Measurements from ENCODE around the gene THOC6. TPM values are rescaled to one million over a fixed set of nuclear protein-coding genes. Genes with fewer than 3 reads are reported as not detected.

The THOC6 gene
- total and polyA plus RNA-seq, 9 of the 15 experiments (the other 6 are each of a cell fraction or from before 2014, with no cell fraction given): 2.5 to 65.4 (median 42.3) TPM

- TF ChIP-seq NR4A1 (CRISPR knock-in tag; IDR thresholded peaks at IDR 0.05): no peak
- TF ChIP-seq NR4A1 (tag; IDR thresholded peaks at IDR 0.05): 0 out of 2 replicates have a peak, but pooled peaks have one; percentile 31
- no peak for TF ChIP-seq ZBTB43 (CRISPR knock-in tag; IDR thresholded peaks at IDR 0.05)
- TF ChIP-seq CHD2 (IDR thresholded peaks at IDR 0.05; ENCODE audit: low read depth, low read length): peak; percentile 92
- TF ChIP-seq HDAC6 (IDR thresholded peaks at IDR 0.05; ENCODE audit: low read depth, low read length): no peak
- peak; percentile 32 to 78; a peak in 1 of 4 replicates for TF ChIP-seq MLLT1 (IDR thresholded peaks at IDR 0.05)
- TF ChIP-seq ZBTB8A (IDR thresholded peaks at IDR 0.05; ENCODE audit: partially characterized antibody): no peak
- no peak for TF ChIP-seq ZNF583 (CRISPR knock-in tag; IDR thresholded peaks at IDR 0.05)
- no peak for TF ChIP-seq CREB5 (CRISPR knock-in tag; IDR thresholded peaks at IDR 0.05)
- TF ChIP-seq HNRNPK (IDR thresholded peaks at IDR 0.05; ENCODE audit: low read depth, low read length, poor library complexity, severe bottlenecking): no peak
- 0 out of 2 replicates have a peak, but pooled peaks have one; percentile 66 for TF ChIP-seq HDGF (IDR thresholded peaks at IDR 0.05)
- TF ChIP-seq ZNF12 (CRISPR knock-in tag; IDR thresholded peaks at IDR 0.05): no peak
- TF ChIP-seq MTA3 (IDR thresholded peaks at IDR 0.05; ENCODE audit: borderline replicate concordance): peak; percentile 74; the same call in 1 of the 2 replicates
- TF ChIP-seq SRF (CRISPR knock-in tag; IDR thresholded peaks at IDR 0.05): peak in 1 of 2 experiments; percentile 62; a peak in 1 of 4 replicates
- peak; percentile 18; the same call in 1 of the 2 replicates for TF ChIP-seq LARP7 (IDR thresholded peaks at IDR 0.05)
- no peak for TF ChIP-seq MECOM (CRISPR knock-in tag; IDR thresholded peaks at IDR 0.05)
- TF ChIP-seq ELF1 (tag; IDR thresholded peaks at IDR 0.05): no peak
- TF ChIP-seq ZNF639 (CRISPR knock-in tag; conservative IDR thresholded peaks at IDR 0.05 in 1 of 2, IDR thresholded peaks at IDR 0.05 in 1 of 2): 0 out of 4 replicates have a peak, but pooled peaks of 1 of the 2 experiments have one; percentile 25
- no peak for TF ChIP-seq CEBPZ (IDR thresholded peaks at IDR 0.05; ENCODE audit: borderline replicate concordance, low read depth, low read length)
- TF ChIP-seq ZNF699 (CRISPR knock-in tag; IDR thresholded peaks at IDR 0.05; ENCODE audit: insufficient replicate concordance): no peak
Observed at GRCh38 chr16:2983706-2984136, 40.1 kb upstream of the THOC6 start (continued).

Measured in K562 (cell line).